ENCODE measurements around the gene TMPRSS6.
A peak's percentile ranks its signal among the peaks of the same experiment; 100 is the strongest.

DNA sequence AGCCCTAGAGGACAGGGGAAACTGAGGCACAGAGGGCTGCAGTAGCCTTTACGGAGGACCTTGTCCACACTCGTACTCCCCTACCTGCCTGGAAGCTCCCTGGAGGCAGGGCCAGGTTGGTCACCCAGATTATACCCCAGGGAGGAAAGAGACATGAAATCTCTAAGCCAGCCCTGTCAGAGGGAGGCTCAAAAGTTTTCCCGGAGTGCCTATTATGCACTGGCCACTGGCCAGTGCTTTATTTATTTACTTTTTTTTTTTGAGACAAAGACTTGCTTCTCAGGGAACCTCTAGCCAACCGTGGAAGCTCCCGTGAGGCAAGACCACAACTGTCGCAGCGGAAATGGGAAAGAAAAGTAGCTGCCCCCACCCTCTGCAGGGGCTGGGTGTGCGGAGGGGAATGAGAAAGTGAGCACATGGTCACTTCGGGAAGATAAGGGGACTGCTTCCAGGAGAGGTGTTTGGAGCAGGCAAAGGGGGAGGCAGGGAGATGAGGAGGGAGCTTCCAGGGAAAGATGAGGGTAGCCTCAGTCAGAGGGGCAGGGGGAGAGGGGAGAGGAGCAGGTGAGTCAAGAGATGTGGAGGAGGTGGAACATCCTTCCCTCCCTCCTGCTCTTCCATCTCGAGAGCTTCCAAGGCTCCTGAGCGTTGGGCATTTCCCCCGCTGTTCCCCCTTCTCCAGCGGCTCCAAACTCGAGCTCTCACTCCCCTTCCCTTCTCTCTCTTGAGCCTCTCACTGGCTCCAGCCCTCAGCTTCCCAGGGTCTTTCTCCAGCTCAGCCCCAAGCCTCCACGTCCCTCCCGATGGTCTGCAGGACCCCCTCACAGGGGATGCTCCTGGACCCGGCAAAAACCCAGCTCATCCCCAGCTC, 35.9 kb upstream of the TMPRSS6 start:
- no peak for TF ChIP-seq TAF1 (IDR thresholded peaks at IDR 0.05; ENCODE audit: low read depth, low read length)
- 0 out of 2 replicates have a peak, but pooled peaks have one; percentile 6 for TF ChIP-seq POLR2A (IDR thresholded peaks at IDR 0.05; ENCODE audit: low read depth, low read length)
- TF ChIP-seq POLR2AphosphoS5 (IDR thresholded peaks at IDR 0.05; ENCODE audit: low read depth, low read length): no peak
- TF ChIP-seq SPI1 (IDR thresholded peaks at IDR 0.05; ENCODE audit: low read depth, low read length): no peak
- TF ChIP-seq POU2F2 (IDR thresholded peaks at IDR 0.05; ENCODE audit: low read depth, low read length): no peak
